B cell (primary cell): ENCODE data around the gene KCTD4. TPM values are rescaled to one million over a fixed set of nuclear protein-coding genes. Genes with fewer than 3 reads are reported as not detected.

Experiments used
- ATAC-seq: fragments of 200-7000 bp; cut with Tn5 transposase; one replicate; pipeline ENCODE4 v1.10.0; 2021; ENCODE audit warnings: low read depth, mild to moderate bottlenecking, moderate number of reproducible peaks, moderate library complexity
- CTCF ChIA-PET: fragments of 350-600 bp; sonication (Branson Sonifier 250); formaldehyde crosslinking; loops from one replicate; lab custom pipeline; 2021; ENCODE audit warnings: antibody characterized with exemption, inconsistent platforms; lab: Charles Lee
- POLR2A ChIA-PET: fragments of 350-600 bp; sonication (Branson Sonifier 250); formaldehyde crosslinking; loops from one replicate; lab custom pipeline; 2021; ENCODE audit warnings: antibody characterized with exemption; lab: Charles Lee
- DNase-seq: peaks from one replicate; pipeline ENCODE4 v3.0.0; 2013
- H2AFZ ChIP-seq: 2 replicates; pipeline ENCODE4 v1.6.1; 2012; ENCODE audit warnings: mild to moderate bottlenecking, low read depth, low read length; ENCODE audit not compliant: insufficient read depth, poor library complexity, severe bottlenecking
- H3K27ac ChIP-seq, 2 donors: 1 replicate in 1 of 2; 2 replicates in 1 of 2; pipeline ENCODE4 v1.5.1; 2012 to 2013; ENCODE audit warnings: low read length in 2 of 2, mild to moderate bottlenecking in 2 of 2, moderate library complexity in 1 of 2
- H3K27me3 ChIP-seq, 4 experiments: fragments of 200-600 bp in 1 of 4; sonication (generic) in 1 of 4; replicated peaks in 1 of 4; 1 replicate in 2 of 4; 2 replicates in 2 of 4; pipeline versions ENCODE4 v1.6.1 to v1.7.0; 2013 to 2016; ENCODE audit warnings: low read length in 3 of 4, mild to moderate bottlenecking in 2 of 4, mixed read lengths in 1 of 4, moderate library complexity in 1 of 4; ENCODE audit not compliant: insufficient read depth in 4 of 4, control insufficient read depth in 3 of 4; ENCODE audit errors: control extremely low read depth in 1 of 4
- H3K36me3 ChIP-seq, 2 experiments: replicated peaks in 1 of 2; 1 replicate in 1 of 2; 2 replicates in 1 of 2; pipeline versions ENCODE4 v1.6.1 to v1.7.1; 2013; ENCODE audit warnings: low read length in 1 of 2; ENCODE audit not compliant: insufficient read depth in 2 of 2, control insufficient read depth in 1 of 2; ENCODE audit errors: control extremely low read depth in 1 of 2, extremely low read depth in 1 of 2
- H3K4me1 ChIP-seq, 2 donors: fragments of 200-600 bp in 1 of 2; sonication (generic) in 1 of 2; 1 replicate in 1 of 2; 2 replicates in 1 of 2; pipeline versions ENCODE4 v1.5.1 to v1.6.1; 2013 to 2017; ENCODE audit warnings: low read length in 2 of 2; ENCODE audit not compliant: control insufficient read depth in 2 of 2, insufficient read depth in 2 of 2
- H3K4me2 ChIP-seq: replicated peaks from 2 replicates; pipeline ENCODE3; 2012; ENCODE audit warnings: mild to moderate bottlenecking, low read depth, low read length; ENCODE audit not compliant: poor library complexity, severe bottlenecking
- H3K4me3 ChIP-seq, 5 experiments: fragments of 200-600 bp in 1 of 5; sonication (generic) in 1 of 5; 1 replicate in 3 of 5; 2 replicates in 2 of 5; pipeline versions ENCODE4 v1.5.1 to v1.7.0; 2011 to 2016; ENCODE audit warnings: low read length in 4 of 5, mild to moderate bottlenecking in 4 of 5, low read depth in 2 of 5, control low read depth in 1 of 5, moderate library complexity in 1 of 5; ENCODE audit not compliant: insufficient read depth in 1 of 5; ENCODE audit errors: control extremely low read depth in 1 of 5, extremely low read depth in 1 of 5
- H3K79me2 ChIP-seq: fragments of 200-600 bp; sonication (generic); one replicate; pipeline ENCODE4 v1.6.0; 2016; ENCODE audit warnings: low read length; ENCODE audit not compliant: control insufficient read depth, insufficient read depth
- H3K9ac ChIP-seq: fragments of 200-600 bp; sonication (generic); 2 replicates; pipeline ENCODE4 v1.6.1; 2017; ENCODE audit warnings: mild to moderate bottlenecking, low read length, moderate library complexity
- H3K9me3 ChIP-seq, 3 donors: one replicate each; pipeline versions ENCODE4 v1.6.1 to v1.7.1; 2013; ENCODE audit warnings: low read length in 2 of 3; ENCODE audit not compliant: control insufficient read depth in 2 of 3, insufficient read depth in 1 of 3; ENCODE audit errors: control extremely low read depth in 1 of 3
- H4K20me1 ChIP-seq: 2 replicates; pipeline ENCODE4 v1.6.0; 2012; ENCODE audit warnings: mild to moderate bottlenecking, low read length; ENCODE audit not compliant: insufficient read depth, control insufficient read depth, poor library complexity, severe bottlenecking
- H3K27ac Mint-ChIP-seq: one replicate; pipeline ENCODE4 v1.8.0; 2021; ENCODE audit warnings: mixed read lengths
- H3K27me3 Mint-ChIP-seq: one replicate; pipeline ENCODE4 v1.8.0; 2021; ENCODE audit warnings: mixed read lengths
- H3K4me1 Mint-ChIP-seq: one replicate; pipeline ENCODE4 v1.8.0; 2021; ENCODE audit warnings: mixed read lengths
- H3K4me3 Mint-ChIP-seq: one replicate; pipeline ENCODE4 v1.8.0; 2021; ENCODE audit warnings: mixed read lengths
- H3K9me3 Mint-ChIP-seq: one replicate; pipeline ENCODE4 v1.8.0; 2022; ENCODE audit warnings: mixed read lengths; ENCODE audit not compliant: insufficient read depth
- CTCF ChIP-seq: fragments of 200-600 bp; IDR thresholded peaks from one replicate; pipeline ENCODE4 v1.8.0; 2022; ENCODE audit warnings: antibody characterized with exemption, mild to moderate bottlenecking
- EZH2 ChIP-seq: IDR thresholded peaks from 2 replicates; pipeline ENCODE4 v1.6.1; 2012; ENCODE audit warnings: borderline replicate concordance, low read depth, mild to moderate bottlenecking, moderate library complexity, low read length; ENCODE audit not compliant: insufficient read depth, poor library complexity, severe bottlenecking
- WGBS: methylation state at CpG from one replicate; pipeline ENCODE4 v1.1.5; 2013; ENCODE audit warnings: missing lambda C conversion rate; ENCODE audit not compliant: insufficient coverage; 5-methylcytosine and 5-hydroxymethylcytosine counted together
- intact Hi-C: fragments of 100-400 bp; cut with micrococcal nuclease; formaldehyde crosslinking; loops from one replicate; pipeline ENCODE4 v1.10.0; 2022
- polyA plus RNA-seq: library from polyadenylated mRNA; depleted of rRNA; stranded (reverse); fragments of >200 nt; gene quantifications from 2 replicates; pipeline ENCODE4 v1.2.3, GENCODE V29; 2012
- total RNA-seq, 2 donors: library from RNA; stranded (reverse); fragments of 120-200 nt in 1 of 2; gene quantifications; 1 replicate in 1 of 2; 2 replicates in 1 of 2; pipeline versions ENCODE4 v1.2.3 to v1.2.4, GENCODE V29; 2013 to 2022

Gene KCTD4
- total and polyA plus RNA-seq, 2 donors (not counting 1 experiment from before 2014, with no cell fraction given), result not detected

DNA sequence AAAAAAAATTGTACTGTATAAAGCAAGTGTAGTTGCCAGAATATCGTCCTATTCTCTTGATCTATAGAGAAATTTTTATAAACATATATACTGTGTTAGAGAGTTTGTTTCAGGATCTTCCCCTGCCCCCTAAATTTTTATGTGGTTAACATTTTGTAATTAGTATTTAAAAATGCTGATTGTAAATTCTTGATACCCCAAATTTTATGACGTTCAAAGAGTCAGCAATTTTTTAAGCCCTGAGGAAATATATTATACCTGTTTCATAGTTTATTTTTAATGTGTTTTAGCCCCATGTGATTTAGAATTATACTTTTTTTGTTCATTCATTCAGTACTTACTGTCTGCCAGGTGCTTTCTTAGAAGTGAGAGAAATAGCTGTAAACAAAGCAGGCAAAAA lies 7.3 kb upstream of the KCTD4 start:
- ATAC-seq, result no peak
- no peak overlapping the region for H3K4me2 ChIP-seq
- H3K4me3 ChIP-seq, result no peak overlapping the region
- no peak overlapping the region for H3K27ac ChIP-seq
- no peaks in the 10 kb centered on the region for H3K27me3 Mint-ChIP-seq
- no peaks in the 10 kb centered on the region for H3K9me3 Mint-ChIP-seq
- H3K79me2 ChIP-seq, result peaks cover 7% of the 10 kb centered on the region
- H3K9me3 ChIP-seq, result no peaks in the 10 kb centered on the region
- no peak overlapping the region for H3K4me3 Mint-ChIP-seq
- intact Hi-C loops, result no loop called here
- no peaks in the 10 kb centered on the region for H4K20me1 ChIP-seq
- CTCF ChIA-PET, result no interaction called here
- H3K27me3 ChIP-seq, result no peaks in the 10 kb centered on the region
- no CpG with 5 or more reads among the region's 2 CpGs for WGBS
- TF ChIP-seq EZH2 (no peak), CTCF (no peak)
- DNase-seq, result no peak
- H3K4me1 Mint-ChIP-seq, result peaks cover 7% of the 10 kb centered on the region
- H3K4me1 ChIP-seq, result no peaks in the 10 kb centered on the region
- no peak overlapping the region for H3K27ac Mint-ChIP-seq
- no peak overlapping the region for H3K9ac ChIP-seq
- no peak overlapping the region for H2AFZ ChIP-seq
- H3K36me3 ChIP-seq, result peaks cover 5 to 26% of the 10 kb centered on the region in 2 experiments
- POLR2A ChIA-PET, result no interaction called here

DNA sequence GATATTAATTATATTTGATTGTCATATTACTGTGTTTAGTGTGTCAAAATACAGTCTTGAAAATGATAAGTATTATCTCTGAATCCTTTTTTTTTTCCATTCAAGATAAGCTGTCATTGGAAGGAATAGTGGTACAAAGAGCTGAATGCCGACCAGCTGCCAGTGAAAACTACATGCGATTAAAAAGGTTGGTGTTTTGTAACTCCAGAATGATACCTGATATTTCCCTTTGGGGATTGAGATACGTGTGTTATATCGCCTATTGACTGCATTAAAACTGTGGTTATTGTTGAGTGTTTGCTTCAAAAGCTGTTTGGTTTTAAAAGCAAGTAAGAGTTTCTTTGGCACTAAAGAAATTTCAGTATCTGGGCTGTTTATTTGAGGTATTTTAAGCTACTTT lies 6.5 kb upstream of the KCTD4 start:
- no peak for TF ChIP-seq CTCF
- no peak for TF ChIP-seq EZH2
- Mint-ChIP-seq H3K4me1 (peaks cover 7% of the 10 kb centered on the region), H3K27me3 (no peaks in the 10 kb centered on the region), H3K9me3 (no peaks in the 10 kb centered on the region), H3K27ac (no peak overlapping the region), H3K4me3 (no peak overlapping the region)
- ChIA-PET POLR2A (no interaction called here), CTCF (no interaction called here)
- no peak overlapping the region for H3K9ac ChIP-seq
- H4K20me1 ChIP-seq, result no peaks in the 10 kb centered on the region
- DNase-seq (no peak), ATAC-seq (no peak)
- no peak overlapping the region for H3K4me3 ChIP-seq
- H2AFZ ChIP-seq, result no peak overlapping the region
- H3K4me1 ChIP-seq, result no peaks in the 10 kb centered on the region
- intact Hi-C loops, result no loop called here
- H3K79me2 ChIP-seq, result peaks cover 8% of the 10 kb centered on the region
- no peaks in the 10 kb centered on the region for H3K9me3 ChIP-seq
- no peaks in the 10 kb centered on the region for H3K27me3 ChIP-seq
- no peak overlapping the region for H3K27ac ChIP-seq
- WGBS, result 96% methylated on average over 4 of the region's 4 CpGs
- no peak overlapping the region for H3K4me2 ChIP-seq
- H3K36me3 ChIP-seq, result peaks cover 5 to 26% of the 10 kb centered on the region in 2 experiments
